CD4-positive, alpha-beta T cell treated with Interferon alpha-2 for 1 hour (primary cell): Measurements from ENCODE around the gene MAFG.

Experiments used
- DNase-seq, 2 donors: peaks; one replicate each; pipeline ENCODE4 v3.0.0-alpha.2; 2020 to 2022

Gene MAFG

GRCh38 chr17:81927653-81928543 lies at the start of gene MAFG:
TSS of gene MAFG (minus strand) at chr17:81927735. CDS start at chr17:81923185, 4,550 bp downstream.
- peak; percentile 90 to 92 for DNase-seq

GRCh38 chr17:81976332-81977210 lies 49.0 kb upstream of the MAFG start:
- peak in 1 of 2 donors; percentile 28 for DNase-seq

GRCh38 chr17:81973432-81973831 lies 45.9 kb upstream of the MAFG start:
- DNase-seq: no peak

- no peak for DNase-seq
Measured at GRCh38 chr17:81968850-81969812, 41.6 kb upstream of the MAFG start.

- no peak for DNase-seq
Measured at GRCh38 chr17:81968396-81968745, 40.8 kb upstream of the MAFG start.

GRCh38 chr17:81967533-81968395 lies 40.2 kb upstream of the MAFG start:
- peak; percentile 80 to 90 for DNase-seq

- DNase-seq: no peak
Measured at GRCh38 chr17:81967244-81967532, 39.7 kb upstream of the MAFG start.

GRCh38 chr17:81966343-81967243 lies 39.1 kb upstream of the MAFG start:
- DNase-seq: no peak

GRCh38 chr17:81964081-81964849 lies 36.7 kb upstream of the MAFG start:
- no peak for DNase-seq

- DNase-seq: no peak
Measured at GRCh38 chr17:81962499-81963441, 35.2 kb upstream of the MAFG start.

- DNase-seq: no peak
Measured at GRCh38 chr17:81961521-81962498, 34.3 kb upstream of the MAFG start.

GRCh38 chr17:81961087-81961511 lies 33.6 kb upstream of the MAFG start, which contains the start of gene NOTUM:
TSS of gene NOTUM (minus strand) at chr17:81961187. CDS start at chr17:81960909, 278 bp downstream.
- DNase-seq: peak in 1 of 2 donors; percentile 25

GRCh38 chr17:81960130-81960958 lies 32.8 kb upstream of the MAFG start:
- DNase-seq: no peak

- peak; percentile 78 to 89 for DNase-seq
Measured at GRCh38 chr17:81959362-81960129, 32.0 kb upstream of the MAFG start.

GRCh38 chr17:81958633-81959342 lies 31.3 kb upstream of the MAFG start:
- no peak for DNase-seq
